Hepatocyte (in vitro differentiated cells): ENCODE measurements around the gene ANKRD1.

ENCODE experiments used
- CTCF ChIP-seq: fragments of 200-600 bp; sonication (generic); IDR thresholded peaks from 2 replicates; pipeline ENCODE4 v1.5.1; 2016; ENCODE audit warnings: antibody characterized with exemption, mild to moderate bottlenecking; ENCODE audit not compliant: poor library complexity
- EZH2 ChIP-seq: fragments of 200-600 bp; sonication (generic); IDR thresholded peaks from 2 replicates; pipeline ENCODE4 v1.6.1; 2016; ENCODE audit warnings: antibody characterized with exemption, mild to moderate bottlenecking, borderline replicate concordance

- TF ChIP-seq EZH2 (no peak), CTCF (no peak)
Observed at GRCh38 chr10:90920986-90921666, at the start of gene ANKRD1.
